Fibroblast of lung (primary cell): ENCODE results near the gene BGN.

ENCODE experiments used
- CTCF ChIP-seq, 2 donors: IDR thresholded peaks in 1 of 2; conservative IDR thresholded peaks in 1 of 2; 1 replicate in 1 of 2; 2 replicates in 1 of 2; pipeline ENCODE4 v1.5.1; 2011 to 2012; ENCODE audit warnings: low read length in 2 of 2, control low read depth in 1 of 2, inconsistent platforms in 1 of 2, low read depth in 1 of 2, mild to moderate bottlenecking in 1 of 2
- EZH2 ChIP-seq: IDR thresholded peaks from 2 replicates; pipeline ENCODE4 v1.5.1; 2012; ENCODE audit warnings: low read length, control low read depth, mild to moderate bottlenecking; ENCODE audit errors: missing control alignments

- TF ChIP-seq CTCF (conservative IDR thresholded peaks at IDR 0.05 in 1 of 2, IDR thresholded peaks at IDR 0.05 in 1 of 2; ENCODE audit: low read depth in 1 of 2, low read length in 2 of 2) (no peak), EZH2 (no peak)
Observed at GRCh38 chrX:153446636-153446936, 48.2 kb upstream of the BGN start.
